ENCODE results near the gene FBLN1. TPM values are rescaled to one million over a fixed set of nuclear protein-coding genes. Genes with fewer than 3 reads are reported as not detected.
A peak's percentile ranks its signal among the peaks of the same experiment; 100 is the strongest.

FBLN1 gene
- total RNA-seq, 1 donor from 2014 or later: 297 TPM

- peak overlapping the region; percentile 96 for H3K27ac Mint-ChIP-seq
- no peaks in the 10 kb centered on the region for H3K27me3 Mint-ChIP-seq (ENCODE audit: low read depth)
- H3K9me3 Mint-ChIP-seq: no peaks in the 10 kb centered on the region
- no peak for TF ChIP-seq CTCF (IDR thresholded peaks at IDR 0.05; ENCODE audit: unreplicated experiment)
- no peak overlapping the region for H3K4me3 Mint-ChIP-seq
- H3K4me1 Mint-ChIP-seq: peaks cover 51% of the 10 kb centered on the region
- no peaks in the 10 kb centered on the region for H3K36me3 Mint-ChIP-seq
- no peak for DNase-seq (ENCODE audit: low spot score in 2 of 2, unreplicated experiment in 2 of 2)
Measured at GRCh38 chr22:45579806-45580725, 77.4 kb downstream of the FBLN1 start.

GRCh38 chr22:45580726-45581381 lies 78.2 kb downstream of the FBLN1 start:
- peak in 1 of 2 experiments; percentile 62 for DNase-seq (ENCODE audit: low spot score in 2 of 2, unreplicated experiment in 2 of 2)
- H3K9me3 Mint-ChIP-seq: no peaks in the 10 kb centered on the region
- no peak for TF ChIP-seq CTCF (IDR thresholded peaks at IDR 0.05; ENCODE audit: unreplicated experiment)
- peak overlapping the region; percentile 96 for H3K27ac Mint-ChIP-seq
- H3K4me1 Mint-ChIP-seq: peaks cover 58% of the 10 kb centered on the region
- no peaks in the 10 kb centered on the region for H3K27me3 Mint-ChIP-seq (ENCODE audit: low read depth)
- no peaks in the 10 kb centered on the region for H3K36me3 Mint-ChIP-seq
- peak overlapping the region; percentile 27 for H3K4me3 Mint-ChIP-seq

- Mint-ChIP-seq H3K4me3 (no peak overlapping the region), H3K36me3 (no peaks in the 10 kb centered on the region), H3K4me1 (peaks cover 66% of the 10 kb centered on the region), H3K9me3 (no peaks in the 10 kb centered on the region), H3K27me3 (ENCODE audit: low read depth) (no peaks in the 10 kb centered on the region), H3K27ac (peak overlapping the region; percentile 96)
- no peak for DNase-seq (ENCODE audit: low spot score in 2 of 2, unreplicated experiment in 2 of 2)
- TF ChIP-seq CTCF (IDR thresholded peaks at IDR 0.05; ENCODE audit: unreplicated experiment): no peak
Measured at GRCh38 chr22:45581549-45582080, 78.9 kb downstream of the FBLN1 start.

- Mint-ChIP-seq H3K27me3 (ENCODE audit: low read depth) (no peaks in the 10 kb centered on the region), H3K4me1 (peaks cover 71% of the 10 kb centered on the region), H3K9me3 (no peaks in the 10 kb centered on the region), H3K27ac (peak overlapping the region; percentile 41), H3K4me3 (no peak overlapping the region), H3K36me3 (no peaks in the 10 kb centered on the region)
- no peak for DNase-seq (ENCODE audit: low spot score in 2 of 2, unreplicated experiment in 2 of 2)
- no peak for TF ChIP-seq CTCF (IDR thresholded peaks at IDR 0.05; ENCODE audit: unreplicated experiment)
Measured at GRCh38 chr22:45582236-45582954, 79.7 kb downstream of the FBLN1 start.

- no peak for DNase-seq (ENCODE audit: low spot score in 2 of 2, unreplicated experiment in 2 of 2)
- no peak for TF ChIP-seq CTCF (IDR thresholded peaks at IDR 0.05; ENCODE audit: unreplicated experiment)
- Mint-ChIP-seq H3K4me1 (peaks cover 74% of the 10 kb centered on the region), H3K27me3 (ENCODE audit: low read depth) (no peaks in the 10 kb centered on the region), H3K36me3 (no peaks in the 10 kb centered on the region), H3K9me3 (no peaks in the 10 kb centered on the region), H3K4me3 (no peak overlapping the region), H3K27ac (no peak overlapping the region)
Measured at GRCh38 chr22:45582955-45583320, 80.3 kb downstream of the FBLN1 start.

All from mesothelial cell of epicardium (in vitro differentiated cells).